ENCODE data around the gene IDH3A.
A peak's percentile ranks its signal among the peaks of the same experiment; 100 is the strongest.

IDH3A gene

DNA sequence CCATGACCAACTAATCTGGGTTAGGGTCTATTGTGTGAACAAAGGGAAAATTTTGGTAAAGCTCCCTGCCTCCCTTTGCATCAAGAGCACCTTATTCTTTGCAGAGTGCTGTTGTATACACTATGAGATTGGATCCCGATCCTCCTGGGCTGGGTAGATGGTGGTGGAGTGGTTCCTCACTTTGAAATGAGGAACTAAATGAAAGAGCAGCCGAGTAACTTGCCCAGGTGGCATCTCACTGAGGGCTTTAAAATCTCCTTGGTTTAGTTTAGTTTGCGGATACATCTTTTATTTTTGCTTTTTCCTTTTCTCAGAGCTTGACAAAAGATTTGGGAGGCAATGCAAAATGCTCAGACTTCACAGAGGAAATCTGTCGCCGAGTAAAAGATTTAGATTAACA lies 19.4 kb downstream of the IDH3A start:
- DNase-seq (ENCODE audit: low read depth), result no peak

DNA sequence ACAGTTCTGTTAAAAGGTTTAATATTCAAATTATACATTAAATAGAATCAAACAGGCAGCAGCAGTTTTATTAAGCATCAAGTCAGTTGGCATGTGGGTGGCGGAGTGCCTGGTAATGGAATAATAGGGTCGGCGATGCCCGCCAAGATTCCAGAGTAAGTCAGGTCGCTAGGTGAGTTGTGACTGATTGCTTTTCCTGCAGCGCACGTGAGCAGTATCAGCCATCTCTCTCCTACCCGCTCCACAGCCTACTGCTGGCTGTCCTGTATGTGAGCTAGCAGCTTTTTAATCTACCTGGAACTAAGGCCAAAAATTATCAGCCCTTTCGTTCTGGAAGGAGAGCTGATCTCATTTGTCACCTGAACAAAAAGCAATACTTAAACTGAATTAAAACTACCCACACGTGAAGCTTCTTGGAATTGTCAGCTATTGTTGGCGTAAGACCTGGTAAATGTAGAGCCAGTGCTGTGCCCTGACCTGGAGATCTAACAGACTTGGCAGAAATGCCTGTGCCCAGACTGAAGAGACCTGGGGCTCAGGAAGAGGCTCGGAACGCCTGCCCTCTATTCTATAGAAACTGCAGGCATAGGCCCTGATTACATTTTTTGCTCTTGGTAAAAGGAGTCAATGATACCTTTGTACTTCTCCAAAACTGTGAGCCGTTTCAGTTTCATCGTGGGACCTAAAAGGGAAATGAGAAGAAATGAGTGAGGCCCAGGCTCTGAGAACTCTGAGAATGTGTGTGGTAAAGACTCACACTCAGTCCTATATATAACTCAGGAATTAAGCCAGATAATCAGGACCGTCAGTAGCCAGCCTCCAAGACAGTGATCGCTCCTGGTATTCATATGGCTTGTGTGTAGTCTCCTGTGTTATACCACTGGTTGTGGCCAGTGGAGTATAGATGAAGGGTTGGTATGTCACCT lies 21.9 kb downstream of the IDH3A start:
- no peak for DNase-seq (ENCODE audit: low read depth)

DNA sequence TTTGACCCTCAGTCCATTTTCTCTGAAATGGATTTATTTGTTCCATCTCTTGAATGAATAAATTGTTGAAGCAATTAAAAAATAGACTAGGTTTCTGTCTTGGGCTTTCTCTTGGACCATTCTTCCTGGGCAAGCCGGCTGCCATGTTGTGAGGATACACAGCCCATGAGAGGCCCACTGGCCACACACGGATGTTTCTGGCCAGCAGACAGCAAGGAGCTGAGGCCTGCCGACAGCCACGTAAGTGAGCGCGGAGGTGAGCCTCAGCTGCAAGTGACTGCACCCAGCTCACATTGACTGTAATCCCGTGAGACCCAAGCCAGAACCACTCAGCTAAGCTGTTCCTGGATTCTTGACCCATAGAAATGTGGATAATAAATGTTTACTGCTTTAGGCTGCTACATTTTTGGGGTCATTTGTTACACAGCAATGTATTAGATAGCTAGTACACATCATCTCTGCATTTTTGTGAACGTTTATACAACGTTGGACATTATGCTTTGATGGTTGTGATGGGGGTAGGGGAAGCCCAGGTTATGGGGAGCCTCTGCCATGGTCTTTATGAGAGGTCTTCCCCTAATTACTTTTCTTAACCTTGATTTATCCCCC lies 22.8 kb downstream of the IDH3A start:
- DNase-seq (ENCODE audit: low read depth), result no peak

DNA sequence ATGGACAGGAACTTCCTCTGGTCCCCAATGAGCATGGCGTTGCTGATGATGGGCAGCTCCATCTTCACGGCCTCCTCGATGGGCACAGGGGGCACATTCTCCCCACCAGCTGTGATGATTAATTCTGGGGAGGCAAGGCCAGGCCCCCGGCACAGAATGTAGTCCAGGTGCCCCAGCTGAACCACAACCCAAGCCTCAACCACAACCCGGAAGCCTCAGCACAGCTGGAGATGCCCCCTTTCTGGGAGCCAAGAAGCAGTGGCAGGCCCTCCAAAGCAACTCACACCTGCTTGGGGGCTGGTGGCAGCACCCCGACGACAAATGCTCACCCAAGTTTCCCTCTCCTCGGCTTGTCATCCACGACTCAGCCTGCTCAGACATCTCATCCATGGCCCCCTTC lies 25.2 kb downstream of the IDH3A start:
- no peak for DNase-seq (ENCODE audit: low read depth)

DNA sequence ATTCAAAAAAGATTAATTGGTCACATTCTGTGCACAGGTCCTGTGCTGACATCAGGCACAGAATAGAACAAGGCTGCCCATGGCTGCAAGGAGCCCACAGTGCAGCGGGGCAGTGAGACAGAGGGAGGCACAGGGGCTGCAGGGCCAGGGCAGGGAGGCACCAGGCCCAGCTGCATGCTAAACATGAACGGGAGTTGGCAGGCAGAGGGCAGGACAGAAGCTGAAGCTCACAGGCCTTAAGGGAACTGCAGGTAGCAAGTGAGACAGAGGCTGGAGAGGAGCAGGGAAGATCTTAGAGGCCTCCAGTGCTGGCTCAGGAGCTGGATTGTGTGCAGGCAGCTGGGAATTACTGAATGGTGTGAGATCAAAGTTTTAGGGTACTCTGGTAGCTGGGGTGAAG lies 26.2 kb downstream of the IDH3A start:
- DNase-seq (ENCODE audit: low read depth), result no peak

DNA sequence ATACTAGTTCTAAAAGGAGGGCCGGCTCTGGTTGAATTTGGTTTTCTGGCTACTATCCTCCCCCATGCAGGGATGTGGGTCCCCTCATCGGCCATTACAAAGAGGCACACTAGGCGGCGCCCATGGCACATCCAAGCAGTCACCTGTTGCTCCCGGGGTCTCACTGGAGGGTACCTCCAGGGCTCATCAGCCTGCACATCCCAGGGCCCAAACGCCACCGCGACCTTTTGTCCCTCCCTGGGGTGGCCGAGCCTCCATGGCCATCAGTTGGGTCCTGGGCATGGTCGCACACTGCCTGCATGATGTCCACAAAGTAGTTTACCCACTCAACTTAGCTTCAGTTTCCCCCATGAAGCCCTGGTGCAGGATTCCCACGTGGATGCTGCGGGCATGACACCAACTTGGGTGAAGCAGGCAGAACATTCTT lies 28.3 kb downstream of the IDH3A start:
- DNase-seq (ENCODE audit: low read depth), result peak; percentile 19

DNA sequence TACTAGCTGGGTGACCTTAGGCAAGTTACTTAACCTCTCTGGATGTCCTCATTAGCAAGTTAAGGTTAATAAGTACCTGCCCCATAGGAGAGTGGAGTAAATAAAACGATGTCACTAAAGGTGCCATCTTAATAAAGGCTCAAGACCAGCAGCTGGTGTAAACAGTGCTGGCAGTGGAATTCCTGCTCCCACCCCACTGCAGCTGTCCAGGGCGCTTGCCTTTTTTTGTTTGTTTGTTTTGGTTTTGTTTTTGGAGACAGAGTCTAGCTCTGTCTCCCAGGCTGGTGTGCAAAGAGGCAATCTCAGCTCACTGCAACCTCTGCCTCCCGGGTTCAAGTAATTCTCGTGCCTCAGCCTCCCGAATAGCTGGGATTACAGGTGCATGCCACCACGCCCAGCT lies 28.9 kb downstream of the IDH3A start:
- DNase-seq (ENCODE audit: low read depth), result no peak

DNA sequence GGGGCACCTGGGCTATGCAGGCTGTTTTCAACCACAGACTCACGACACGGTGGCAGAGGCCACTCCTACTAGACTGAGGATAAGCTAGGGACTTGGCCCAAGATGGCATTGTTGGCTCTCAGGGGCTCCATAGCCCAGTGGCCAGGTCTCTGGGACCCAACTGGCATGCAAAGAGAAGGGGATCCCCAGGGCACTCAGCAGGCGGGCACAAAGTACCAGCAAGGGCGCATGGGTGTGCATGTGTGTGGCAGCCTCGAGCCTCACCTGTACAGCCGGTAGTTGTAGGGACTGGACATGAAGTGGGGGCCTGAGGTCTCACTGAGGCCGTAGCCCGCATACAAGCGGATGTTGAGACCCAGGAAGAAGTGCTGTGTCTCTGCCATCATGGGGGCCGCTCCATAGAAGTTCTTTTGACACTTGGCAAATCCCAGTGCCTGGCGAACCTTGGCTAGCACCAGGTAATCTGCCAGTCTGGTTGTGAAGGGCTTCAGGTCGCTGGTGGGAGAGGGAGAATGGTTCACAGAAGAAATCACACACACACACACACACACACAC lies 30.2 kb downstream of the IDH3A start:
- DNase-seq (ENCODE audit: low read depth), result no peak

DNA sequence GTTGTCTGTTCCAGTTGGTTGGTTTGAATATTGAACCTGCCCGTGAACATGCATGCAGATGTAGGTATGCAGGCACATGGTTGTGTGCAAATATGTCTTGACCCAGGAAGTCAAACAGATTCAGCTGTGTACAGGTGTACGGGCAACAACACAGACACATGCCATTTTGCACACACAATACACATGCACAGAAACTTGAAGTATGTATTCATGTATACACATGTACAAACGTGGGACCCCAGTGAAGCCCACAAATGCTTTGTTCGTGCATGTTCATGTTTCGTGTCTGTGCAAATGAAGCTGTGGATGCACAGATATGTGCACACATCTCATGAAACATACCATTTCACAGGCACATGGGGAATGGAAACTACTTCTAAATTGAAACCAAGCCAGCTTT lies 30.7 kb downstream of the IDH3A start:
- no peak for DNase-seq (ENCODE audit: low read depth)

DNA sequence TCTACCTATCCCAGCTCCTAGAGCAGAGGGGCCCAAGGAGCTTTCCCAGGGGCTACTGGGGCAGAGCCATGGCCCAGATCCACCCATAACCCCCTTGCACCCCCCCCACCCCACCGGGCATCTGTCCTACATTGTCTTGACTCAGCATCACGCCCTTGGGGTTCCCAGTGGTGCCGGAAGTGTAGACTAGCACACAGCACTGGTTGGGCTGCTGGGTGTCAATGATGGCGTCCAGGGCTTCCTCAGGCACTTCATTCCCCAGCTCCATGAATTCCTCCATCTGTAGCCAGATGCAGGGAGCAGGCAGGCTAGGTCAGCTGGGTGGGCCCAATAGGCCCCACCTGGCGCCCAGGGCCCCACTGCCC lies 33.2 kb downstream of the IDH3A start:
- no peak for DNase-seq (ENCODE audit: low read depth)

DNA sequence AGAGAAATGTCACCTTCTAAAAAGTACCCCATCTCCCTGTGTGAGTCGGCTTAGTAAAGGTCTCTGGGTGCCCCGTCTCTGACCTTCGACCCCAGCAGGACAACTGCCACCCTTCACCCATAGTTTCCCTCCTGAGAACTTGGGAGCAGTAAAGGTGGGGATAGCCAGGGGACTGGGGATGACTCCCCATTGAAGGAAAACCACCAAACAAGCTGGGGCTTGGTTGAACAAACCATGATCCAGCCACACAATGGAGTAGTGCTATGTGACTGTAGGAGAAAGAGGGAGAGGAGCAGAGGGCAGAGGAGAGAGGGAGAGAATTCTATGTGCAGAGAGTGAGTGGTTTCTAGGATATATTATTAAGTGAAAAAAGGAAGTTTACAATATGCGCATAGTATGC lies 33.7 kb downstream of the IDH3A start:
- no peak for DNase-seq (ENCODE audit: low read depth)

DNA sequence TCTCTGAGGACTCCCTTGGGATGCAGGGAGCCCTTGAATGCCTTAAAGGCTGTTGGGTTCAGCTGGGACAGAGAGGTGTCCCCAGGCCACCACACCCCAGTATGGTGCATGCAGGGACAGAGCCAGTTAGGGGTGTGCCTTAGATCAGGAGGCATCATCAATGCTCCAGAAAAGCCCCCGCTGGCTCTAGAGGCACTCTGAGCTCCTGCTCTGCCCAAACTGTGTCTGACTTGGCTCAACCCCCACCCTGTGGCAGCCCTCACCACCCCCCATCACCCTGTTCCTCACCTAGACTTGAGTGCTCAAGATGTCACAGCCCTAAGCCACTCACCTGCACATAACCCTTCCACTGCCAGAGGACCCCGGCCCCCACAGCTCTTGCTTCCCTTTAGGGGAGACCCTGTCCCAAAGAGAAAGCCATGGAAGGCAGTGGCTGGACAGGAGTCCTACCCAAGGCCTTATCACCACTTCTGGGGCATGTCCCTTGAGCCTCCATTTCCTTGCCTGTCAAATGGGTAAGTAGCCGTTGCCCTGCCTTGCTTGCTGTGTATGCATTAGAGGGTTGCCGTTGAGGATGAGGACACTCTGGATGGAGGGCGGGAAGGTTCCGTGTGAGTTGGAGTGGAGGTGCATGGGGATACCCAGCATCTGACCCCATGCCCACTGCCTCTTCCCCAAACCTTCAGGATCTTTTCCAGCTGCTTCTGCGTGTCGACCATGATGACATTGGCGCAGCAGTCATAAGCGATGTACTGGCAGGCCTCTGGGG lies 43.8 kb downstream of the IDH3A start:
- DNase-seq (ENCODE audit: low read depth), result no peak

DNA sequence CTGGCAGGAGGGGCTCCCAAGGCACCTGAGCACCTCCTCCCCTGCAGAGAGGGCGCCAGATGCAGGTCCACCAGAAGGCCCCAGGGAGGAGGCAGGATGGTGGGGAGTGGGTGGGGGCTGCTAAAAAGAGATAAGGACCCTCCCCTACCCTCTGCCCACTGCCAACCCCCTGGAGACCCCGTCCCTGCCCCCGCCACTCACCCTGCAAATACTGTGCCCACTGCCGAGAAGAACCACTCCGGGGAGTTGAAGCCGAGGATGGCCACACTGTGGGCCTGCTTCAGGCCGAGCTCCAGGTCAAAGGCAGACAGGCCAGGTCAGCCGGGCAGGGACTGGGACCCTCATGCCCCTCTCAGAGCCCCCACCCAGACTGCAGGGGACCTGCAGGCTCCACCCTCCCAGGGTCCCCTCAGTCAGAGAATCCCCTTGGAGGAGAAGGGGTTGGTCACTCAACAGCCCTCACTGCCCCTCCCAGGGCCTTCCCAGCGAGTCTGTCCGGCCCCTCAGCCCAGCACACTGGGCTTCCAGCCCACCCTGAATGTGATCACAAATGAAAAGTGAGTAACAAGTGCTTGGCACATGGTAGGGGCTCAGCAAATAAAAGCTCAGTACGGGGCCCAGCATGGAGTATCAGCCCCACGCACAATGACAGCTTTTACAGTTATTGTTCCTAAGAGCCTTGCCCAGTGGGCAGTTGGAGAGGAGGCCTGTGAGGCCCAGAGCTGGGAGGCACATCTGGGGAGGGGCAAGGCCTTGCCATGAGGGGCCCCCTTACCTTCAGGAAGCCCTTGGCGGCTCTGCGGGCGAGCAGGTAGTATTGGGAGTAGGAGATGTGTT lies 44.8 kb downstream of the IDH3A start:
- DNase-seq (ENCODE audit: low read depth), result no peak

DNA sequence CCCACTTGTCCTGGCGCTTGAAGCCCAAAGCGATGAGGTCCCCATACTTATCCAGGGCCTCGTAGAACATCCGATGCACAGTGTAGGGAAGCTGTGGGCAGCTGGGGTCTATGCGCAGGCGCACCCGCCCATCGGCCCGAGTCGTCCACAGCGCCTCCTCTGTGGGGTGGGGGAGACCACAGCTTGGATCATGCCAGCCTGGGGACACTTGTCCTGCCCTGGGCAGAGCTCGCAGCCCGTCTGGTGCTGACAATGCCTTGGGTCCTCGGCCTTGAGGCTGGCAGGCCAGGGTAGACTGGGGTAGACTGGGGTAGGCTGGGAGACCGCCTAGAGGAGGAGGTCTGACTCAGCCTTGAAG lies 45.4 kb downstream of the IDH3A start:
- no peak for DNase-seq (ENCODE audit: low read depth)

DNA sequence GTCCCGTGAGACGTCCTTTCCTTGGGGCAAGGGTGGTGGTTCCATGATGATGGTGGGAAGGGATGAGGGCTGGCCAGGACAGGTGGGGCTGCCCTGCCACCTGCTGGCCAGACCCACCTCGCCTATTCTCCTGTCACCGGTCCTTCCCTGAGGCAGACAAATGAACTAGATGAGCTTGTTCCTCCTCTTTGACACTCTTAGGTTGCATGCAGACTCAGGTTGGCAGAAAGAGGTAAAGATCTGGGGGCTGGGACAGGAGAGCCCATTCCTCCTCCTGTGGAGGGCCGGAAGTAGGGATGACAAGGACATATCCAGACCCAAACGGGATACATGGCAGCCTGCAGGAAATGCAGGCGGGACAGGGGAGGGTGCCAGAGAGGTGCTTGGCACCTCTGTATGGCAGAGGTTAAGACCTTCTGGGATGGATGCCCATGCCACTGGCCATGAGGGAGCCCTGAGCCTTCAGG lies 46.6 kb downstream of the IDH3A start:
- peak; percentile 39 for DNase-seq (ENCODE audit: low read depth)

DNA sequence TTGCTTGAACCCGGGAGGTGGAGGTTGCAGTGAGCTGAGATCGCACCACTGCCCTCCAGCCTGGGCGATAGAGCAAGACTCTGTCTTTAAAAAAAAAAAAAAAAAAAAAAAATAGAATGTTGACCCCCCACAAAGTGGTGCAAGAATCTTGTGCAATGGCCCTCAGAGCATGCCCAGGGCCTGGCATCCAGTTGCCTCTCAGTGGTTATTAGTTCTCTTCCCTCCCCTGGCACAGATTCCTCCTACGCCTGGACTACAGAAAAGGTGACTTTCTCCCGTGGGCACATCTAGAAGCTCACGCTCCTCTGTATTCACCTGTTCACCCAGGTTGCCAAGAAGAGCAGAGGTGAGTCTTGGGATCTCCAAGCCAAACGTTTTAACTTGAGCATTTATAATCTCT lies 48.5 kb downstream of the IDH3A start:
- DNase-seq (ENCODE audit: low read depth), result no peak

DNA sequence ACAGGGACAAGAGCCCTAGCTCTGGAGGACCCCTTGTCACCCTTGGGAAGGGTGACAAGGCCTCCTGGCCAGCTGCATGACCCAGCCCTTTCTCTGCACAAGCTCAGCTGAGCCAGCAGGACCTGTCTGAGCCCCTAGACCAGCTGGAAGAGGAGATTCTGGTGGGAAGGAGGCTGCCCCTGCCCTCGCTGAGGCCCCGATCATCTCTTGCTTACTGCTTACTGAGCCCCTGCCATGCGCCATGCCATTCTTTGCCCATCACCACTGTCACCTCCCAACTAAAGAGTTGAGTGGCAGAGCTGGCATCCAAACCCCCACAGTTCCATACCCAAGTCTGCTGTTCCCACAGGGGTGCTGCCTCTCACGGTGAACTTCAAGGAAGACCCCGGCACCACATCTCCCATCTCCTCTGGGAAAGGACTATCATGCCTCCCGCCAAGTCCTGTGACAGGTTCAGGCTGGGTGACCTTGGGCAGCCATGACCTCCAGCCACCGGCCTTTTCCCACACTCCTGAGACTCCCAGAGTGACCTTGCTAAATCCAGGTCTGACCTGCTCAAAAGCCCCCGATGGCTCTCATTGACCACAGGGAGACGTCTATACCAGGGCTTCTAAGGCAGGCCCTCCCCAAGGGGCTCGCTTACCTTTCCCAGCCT lies 51.2 kb downstream of the IDH3A start:
- no peak for DNase-seq (ENCODE audit: low read depth)

DNA sequence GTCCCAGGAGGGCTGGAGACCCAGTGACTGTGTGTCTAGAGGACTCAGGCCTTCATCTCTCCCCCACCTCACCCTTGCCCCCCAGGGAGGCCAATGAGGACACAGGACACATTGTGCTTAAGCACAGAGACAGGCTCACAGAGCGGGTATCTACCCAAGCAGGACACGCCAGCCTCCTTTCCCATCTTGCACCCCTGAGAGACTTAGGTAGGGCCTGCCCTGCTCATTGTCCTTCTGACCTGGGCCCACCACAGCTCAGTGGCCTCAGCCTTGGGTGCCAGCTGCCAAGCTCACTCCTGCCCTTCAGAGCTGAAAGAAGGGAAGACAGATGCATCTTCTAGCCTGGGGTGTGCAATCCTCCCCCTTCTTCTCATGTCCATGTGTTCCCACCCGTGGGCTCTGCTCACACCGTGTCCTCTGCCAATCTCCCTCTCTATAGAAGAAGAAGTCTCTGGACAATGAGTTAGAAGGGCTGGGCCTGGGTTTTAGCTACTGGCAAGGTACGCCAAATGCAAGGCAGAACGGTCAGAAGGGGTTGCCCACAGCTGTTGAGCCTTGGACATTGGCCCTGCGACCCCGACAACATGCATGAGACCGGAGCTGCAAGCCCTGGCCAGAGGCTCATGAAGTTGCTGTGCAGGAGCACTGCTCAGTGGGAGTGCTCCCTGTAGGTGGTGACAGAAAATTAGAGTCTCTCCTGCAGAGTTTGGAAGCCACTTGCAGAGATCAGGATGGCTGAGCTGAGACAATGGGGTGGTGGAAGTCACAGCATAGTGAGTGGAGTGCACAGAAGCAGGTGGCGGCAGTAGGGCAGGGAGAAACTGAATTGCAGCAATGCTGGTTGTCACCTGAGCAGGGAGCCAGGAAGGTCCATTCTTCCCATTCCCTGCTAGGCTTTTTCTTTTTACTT lies 52.4 kb downstream of the IDH3A start:
- DNase-seq (ENCODE audit: low read depth), result no peak

DNA sequence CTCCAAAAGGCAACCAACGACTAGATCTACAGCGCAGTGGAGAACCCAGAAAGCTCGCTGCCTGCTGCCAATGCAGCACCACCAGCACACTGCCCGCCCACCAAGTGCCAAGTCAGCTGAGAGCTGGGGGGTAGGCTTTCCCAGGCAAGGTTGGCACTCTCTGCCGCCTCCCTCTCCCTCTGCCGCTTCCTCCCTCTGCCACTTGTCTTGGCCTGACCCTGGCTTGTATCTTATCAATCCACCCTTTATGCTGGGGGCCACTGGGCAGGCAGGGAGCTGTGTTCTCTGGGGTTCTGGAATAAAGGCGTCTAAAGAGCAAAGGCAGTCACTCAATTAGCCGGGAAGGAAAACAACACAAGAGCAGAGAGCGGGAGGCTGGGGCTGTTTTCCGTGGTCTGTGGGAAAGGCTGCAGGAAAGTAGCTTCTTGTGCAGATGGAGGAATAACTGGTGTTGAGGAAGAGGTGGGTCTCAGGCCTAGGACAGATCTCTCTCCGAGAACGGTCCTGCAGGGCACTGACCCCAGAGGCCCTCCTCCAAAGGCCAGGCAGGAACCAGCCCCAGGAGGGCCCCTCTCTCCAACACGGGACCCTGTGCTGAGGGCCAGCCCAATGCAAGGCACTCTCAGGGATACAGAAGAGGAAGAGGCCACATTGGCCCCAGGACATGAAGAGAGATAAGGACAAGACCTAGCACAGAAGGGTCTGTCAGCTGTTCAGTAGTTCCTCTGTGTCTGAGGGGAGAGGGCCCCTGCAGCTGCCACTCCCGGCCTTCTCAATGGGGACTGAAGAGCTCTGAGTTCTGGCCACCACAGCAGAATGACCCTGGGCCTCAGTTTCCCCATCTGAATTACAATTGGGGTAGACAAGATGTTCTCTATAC lies 54.4 kb downstream of the IDH3A start:
- no peak for DNase-seq (ENCODE audit: low read depth)
